Endodermal cell (in vitro differentiated cells): ENCODE measurements around the gene DLG1. TPM values are rescaled to one million over a fixed set of nuclear protein-coding genes. Genes with fewer than 3 reads are reported as not detected.
"Not testable (repeated sequence)": the region's sequence is repeated elsewhere in the genome, so short reads cannot be mapped to it uniquely, and the experiment has no call there.

Source experiments
- DNase-seq: peaks from one replicate; pipeline ENCODE4 v3.0.0-alpha.2; 2017
- H3K27ac ChIP-seq: 2 replicates; pipeline ENCODE4 v1.5.1; 2013; ENCODE audit warnings: mild to moderate bottlenecking, low read depth, low read length, moderate library complexity
- H3K27me3 ChIP-seq: 2 replicates; pipeline ENCODE4 v1.6.1; 2013; ENCODE audit warnings: mild to moderate bottlenecking, low read length, moderate library complexity; ENCODE audit not compliant: insufficient read depth, control insufficient read depth, poor library complexity, severe bottlenecking
- H3K36me3 ChIP-seq: 2 replicates; pipeline ENCODE4 v1.7.0; 2013; ENCODE audit warnings: mild to moderate bottlenecking, low read length, moderate library complexity; ENCODE audit not compliant: control insufficient read depth, insufficient read depth
- H3K4me1 ChIP-seq: one replicate; pipeline ENCODE4 v1.7.0; 2013; ENCODE audit warnings: low read length; ENCODE audit not compliant: control insufficient read depth, insufficient read depth
- H3K4me3 ChIP-seq: 2 replicates; pipeline ENCODE4 v1.5.1; 2013; ENCODE audit warnings: mild to moderate bottlenecking, low read length, moderate library complexity
- H3K9ac ChIP-seq: 2 replicates; pipeline ENCODE4 v1.6.1; 2013; ENCODE audit warnings: mild to moderate bottlenecking, low read length, moderate library complexity; ENCODE audit not compliant: poor library complexity, severe bottlenecking; ENCODE audit errors: extremely low read depth
- H3K9me3 ChIP-seq: 2 replicates; pipeline ENCODE4 v1.6.1; 2013; ENCODE audit warnings: mild to moderate bottlenecking, low read length, moderate library complexity; ENCODE audit not compliant: control insufficient read depth
- H3K27ac Mint-ChIP-seq: 2 replicates; pipeline ENCODE4 v1.8.0; 2020; ENCODE audit warnings: mixed read lengths
- H3K27me3 Mint-ChIP-seq: 2 replicates; pipeline ENCODE4 v1.8.0; 2021; ENCODE audit warnings: mild to moderate bottlenecking, mixed read lengths; ENCODE audit not compliant: insufficient read depth
- H3K36me3 Mint-ChIP-seq: 2 replicates; pipeline ENCODE4 v1.8.0; 2020; ENCODE audit warnings: low read depth, mixed read lengths
- H3K4me1 Mint-ChIP-seq: 2 replicates; pipeline ENCODE4 v1.8.0; 2020; ENCODE audit warnings: mixed read lengths
- H3K4me3 Mint-ChIP-seq: 2 replicates; pipeline ENCODE4 v1.8.0; 2020; ENCODE audit warnings: mild to moderate bottlenecking, moderate library complexity, mixed read lengths
- H3K9me3 Mint-ChIP-seq: 2 replicates; pipeline ENCODE4 v1.8.0; 2020; ENCODE audit warnings: mild to moderate bottlenecking, mixed read lengths
- WGBS, 2 experiments: methylation state at CpG; one replicate each; pipeline versions ENCODE4 v1.1.5 to v1.1.7; 2013; ENCODE audit warnings: missing lambda C conversion rate in 2 of 2, mixed read lengths in 1 of 2; ENCODE audit not compliant: insufficient coverage in 1 of 2, insufficient read length in 1 of 2; 5-methylcytosine and 5-hydroxymethylcytosine counted together
- total RNA-seq, 2 donors: library from RNA; stranded (reverse); fragmentation: NEBNext Ultra II Directional in 1 of 2; extraction: Animal tissue kit (Norgen Biotek cat#: 25700) in 1 of 2; gene quantifications; 2 replicates in 1 of 2; 3 replicates in 1 of 2; pipeline ENCODE4 v1.2.1, GENCODE V29; 2021
- TF ChIP-seq, protein P1 (sequence below): fragments of 200-600 bp; sonication (generic); conservative IDR thresholded peaks from 2 replicates; pipeline ENCODE4 v1.5.0; 2021; ENCODE audit warnings: antibody characterized with exemption, mild to moderate bottlenecking

Gene DLG1
- total RNA-seq, 2 donors from 2014 or later, result 78.7 to 96.9 TPM

- TF ChIP-seq, protein P1, sequence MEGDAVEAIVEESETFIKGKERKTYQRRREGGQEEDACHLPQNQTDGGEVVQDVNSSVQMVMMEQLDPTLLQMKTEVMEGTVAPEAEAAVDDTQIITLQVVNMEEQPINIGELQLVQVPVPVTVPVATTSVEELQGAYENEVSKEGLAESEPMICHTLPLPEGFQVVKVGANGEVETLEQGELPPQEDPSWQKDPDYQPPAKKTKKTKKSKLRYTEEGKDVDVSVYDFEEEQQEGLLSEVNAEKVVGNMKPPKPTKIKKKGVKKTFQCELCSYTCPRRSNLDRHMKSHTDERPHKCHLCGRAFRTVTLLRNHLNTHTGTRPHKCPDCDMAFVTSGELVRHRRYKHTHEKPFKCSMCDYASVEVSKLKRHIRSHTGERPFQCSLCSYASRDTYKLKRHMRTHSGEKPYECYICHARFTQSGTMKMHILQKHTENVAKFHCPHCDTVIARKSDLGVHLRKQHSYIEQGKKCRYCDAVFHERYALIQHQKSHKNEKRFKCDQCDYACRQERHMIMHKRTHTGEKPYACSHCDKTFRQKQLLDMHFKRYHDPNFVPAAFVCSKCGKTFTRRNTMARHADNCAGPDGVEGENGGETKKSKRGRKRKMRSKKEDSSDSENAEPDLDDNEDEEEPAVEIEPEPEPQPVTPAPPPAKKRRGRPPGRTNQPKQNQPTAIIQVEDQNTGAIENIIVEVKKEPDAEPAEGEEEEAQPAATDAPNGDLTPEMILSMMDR, result no peak
- Histone ChIP-seq H3K9ac (no peak overlapping the region), H3K4me3 (no peak overlapping the region), H3K27ac (no peak overlapping the region), H3K4me1 (no peaks in the 10 kb centered on the region), H3K9me3 (peaks cover 9% of the 10 kb centered on the region), H3K27me3 (no peaks in the 10 kb centered on the region), H3K36me3 (peaks cover 71% of the 10 kb centered on the region)
- Mint-ChIP-seq H3K4me3 (no peak overlapping the region), H3K9me3 (no peaks in the 10 kb centered on the region), H3K4me1 (peaks cover 11% of the 10 kb centered on the region), H3K36me3 (peaks cover 58% of the 10 kb centered on the region), H3K27ac (no peak overlapping the region), H3K27me3 (no peaks in the 10 kb centered on the region)
- WGBS, 2 experiments, result 97% methylated on average over 3 of the region's 4 CpGs; no CpG with 5 or more reads in 1 of the 2 experiments
- DNase-seq, result no peak
Observed at GRCh38 chr3:197062446-197062845, 236.0 kb downstream of the DLG1 start.

DNA sequence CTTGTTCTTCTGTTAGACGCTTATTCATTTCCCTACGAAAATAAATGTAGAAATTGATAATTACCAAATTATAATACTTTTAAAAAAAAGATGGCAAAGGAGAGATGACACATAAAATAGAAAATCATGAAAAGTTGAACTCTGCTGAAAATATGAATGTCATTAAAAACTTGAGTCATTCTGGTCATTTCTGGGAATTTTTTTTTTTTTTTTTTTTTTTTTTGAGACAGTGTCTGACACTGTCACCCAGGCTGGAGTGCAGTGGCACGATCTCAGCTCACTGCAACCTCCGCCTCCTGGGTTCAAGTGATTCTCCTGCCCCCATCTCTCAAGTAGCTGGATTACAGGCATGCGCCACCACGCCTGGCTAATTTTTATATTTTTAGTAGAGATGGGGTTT, 246.8 kb downstream of the DLG1 start:
- H3K4me3 Mint-ChIP-seq, H3K27ac Mint-ChIP-seq, H3K9ac ChIP-seq, H3K4me1 ChIP-seq, H3K27me3 Mint-ChIP-seq, H3K27me3 ChIP-seq, H3K9me3 Mint-ChIP-seq, H3K4me1 Mint-ChIP-seq, DNase-seq, H3K9me3 ChIP-seq, H3K4me3 ChIP-seq, H3K27ac ChIP-seq: not testable (repeated sequence)
- H3K36me3 Mint-ChIP-seq, result peaks cover 59% of the 10 kb centered on the region
- peaks cover 56% of the 10 kb centered on the region for H3K36me3 ChIP-seq
- WGBS, 2 experiments, result 99% methylated on average over 6 of the region's 6 CpGs; no CpG with 5 or more reads in 1 of the 2 experiments

DNA sequence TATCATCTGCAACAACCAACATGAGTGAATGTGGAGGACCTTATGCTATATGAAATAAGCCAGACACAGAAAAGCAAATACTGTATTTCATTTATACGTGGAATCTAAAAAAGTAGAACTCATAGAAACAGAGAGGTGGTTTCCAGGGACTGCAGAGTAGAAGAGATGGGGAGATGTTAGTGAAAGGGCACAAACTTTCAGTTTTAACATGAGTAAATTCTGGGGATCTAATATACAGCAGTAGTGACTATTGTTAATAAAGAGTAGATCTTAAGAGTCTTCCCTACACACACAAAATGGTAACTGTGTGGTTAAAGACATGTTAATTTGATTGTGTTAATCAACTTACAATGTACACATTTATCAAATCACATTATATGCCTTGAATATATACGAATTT, 247.9 kb downstream of the DLG1 start:
- peaks cover 55% of the 10 kb centered on the region for H3K36me3 ChIP-seq
- DNase-seq, result no peak
- Mint-ChIP-seq H3K27me3 (no peaks in the 10 kb centered on the region), H3K9me3 (no peaks in the 10 kb centered on the region), H3K4me1 (no peaks in the 10 kb centered on the region), H3K4me3 (no peak overlapping the region), H3K36me3 (peaks cover 63% of the 10 kb centered on the region), H3K27ac (no peak overlapping the region)
- no peak overlapping the region for H3K4me3 ChIP-seq
- H3K27ac ChIP-seq, result no peak overlapping the region
- H3K4me1 ChIP-seq, result no peaks in the 10 kb centered on the region
- TF ChIP-seq, protein P1, result no peak
- H3K9ac ChIP-seq, result no peak overlapping the region
- no peaks in the 10 kb centered on the region for H3K27me3 ChIP-seq
- H3K9me3 ChIP-seq, result no peaks in the 10 kb centered on the region
- 100% methylated on average over 1 of the region's 2 CpGs for WGBS, 2 experiments

DNA sequence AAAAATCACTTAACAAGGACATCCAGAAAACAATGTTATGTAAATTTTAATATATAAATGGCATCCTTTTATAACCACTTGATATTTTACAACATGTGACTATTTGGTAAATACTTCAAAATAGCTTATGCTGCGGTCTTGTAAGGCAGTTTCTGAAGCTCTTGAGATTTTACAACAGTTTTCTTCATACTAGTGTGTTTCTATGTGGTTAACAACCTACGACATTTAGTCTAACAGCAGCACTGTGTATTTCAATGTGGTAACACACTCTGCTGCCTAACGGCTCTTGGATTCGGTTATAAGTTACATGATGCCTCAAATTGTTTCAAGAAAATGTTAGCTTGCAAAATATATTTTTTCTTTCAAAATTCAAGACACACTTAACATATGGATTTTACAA, 255.9 kb downstream of the DLG1 start:
- Histone ChIP-seq H3K36me3 (peaks cover 35% of the 10 kb centered on the region), H3K4me1 (no peaks in the 10 kb centered on the region), H3K27ac (no peak overlapping the region), H3K9me3 (no peaks in the 10 kb centered on the region), H3K4me3 (no peak overlapping the region), H3K27me3 (no peaks in the 10 kb centered on the region), H3K9ac (no peak overlapping the region)
- Mint-ChIP-seq H3K36me3 (peaks cover 22% of the 10 kb centered on the region), H3K4me3 (no peak overlapping the region), H3K4me1 (peaks cover 4% of the 10 kb centered on the region), H3K27me3 (no peaks in the 10 kb centered on the region), H3K27ac (no peak overlapping the region), H3K9me3 (no peaks in the 10 kb centered on the region)
- no peak for DNase-seq
- TF ChIP-seq, protein P1, result no peak
- 96 to 100% methylated on average over 2 to 4 of the region's 4 CpGs for WGBS, 2 experiments
